SU-DHL-6 (cell line): ENCODE data around the gene ABHD15.

Experiments
- CTCF ChIP-seq: fragments of 200-600 bp; sonication (generic); IDR thresholded peaks from one replicate; pipeline ENCODE4 v1.5.1; 2017; ENCODE audit warnings: antibody characterized with exemption, mild to moderate bottlenecking, low read length, moderate library complexity; ENCODE audit not compliant: insufficient read depth, poor library complexity, severe bottlenecking
- EZH2phosphoT487 ChIP-seq: fragments of 200-600 bp; sonication (generic), shearing (Covaris generic); conservative IDR thresholded peaks from 2 replicates; pipeline ENCODE4 v1.6.1; 2018; ENCODE audit warnings: mild to moderate bottlenecking, antibody characterized with exemption, low read length, moderate library complexity, mixed read lengths

DNA sequence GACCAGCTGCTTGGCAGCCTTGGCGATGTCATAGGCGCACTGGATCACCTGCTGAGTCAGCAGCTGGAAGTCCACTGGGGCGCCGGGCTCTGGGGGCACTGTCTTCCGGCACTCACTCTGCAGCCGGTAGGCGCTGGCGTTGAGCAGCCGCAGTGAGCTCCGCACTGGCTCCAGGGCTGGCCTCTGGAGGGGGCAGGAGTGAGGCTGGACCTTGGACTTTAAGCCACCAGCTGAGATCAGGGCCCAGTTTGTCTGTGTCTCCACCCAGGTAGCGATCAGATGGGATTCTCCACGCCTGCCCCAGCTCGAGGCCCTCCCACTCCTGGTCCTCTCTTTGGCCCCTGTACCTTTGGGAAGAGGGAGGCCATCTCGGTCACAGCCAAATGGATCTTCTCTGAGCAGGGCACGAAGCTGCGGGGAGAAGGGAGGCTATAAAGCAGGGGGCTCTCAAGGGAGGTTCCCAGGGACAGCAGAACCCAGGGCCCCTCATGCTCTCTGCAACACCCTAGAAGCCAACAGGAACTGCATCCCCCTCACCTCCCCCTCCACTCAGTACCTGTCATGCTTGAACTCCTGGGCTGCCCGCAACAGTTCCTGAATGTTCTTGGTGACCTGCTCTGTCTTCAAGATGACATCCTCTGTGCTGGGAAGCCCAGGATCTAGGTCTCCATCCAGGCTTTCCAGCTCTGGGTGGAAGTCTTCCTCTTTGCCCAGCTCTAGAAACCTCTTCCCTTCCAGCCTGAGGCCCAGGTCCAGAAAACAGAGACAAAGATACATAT, 8.1 kb upstream of the ABHD15 start:
- TF ChIP-seq CTCF (no peak), EZH2phosphoT487 (no peak)
